CD4-positive, alpha-beta T cell (primary cell): ENCODE data around the gene SFMBT2. TPM values are rescaled to one million over a fixed set of nuclear protein-coding genes. Genes with fewer than 3 reads are reported as not detected.

Experiments
- ATAC-seq: fragments of 200-7000 bp; cut with Tn5 transposase; one replicate; pipeline ENCODE4 v1.10.0; 2022; ENCODE audit warnings: mild to moderate bottlenecking; ENCODE audit not compliant: poor library complexity
- CTCF ChIA-PET: fragments of 350-600 bp; sonication (Branson Sonifier 250); formaldehyde crosslinking; loops from one replicate; lab custom pipeline; 2021; ENCODE audit warnings: antibody characterized with exemption, inconsistent platforms; lab: Charles Lee
- POLR2A ChIA-PET: fragments of 350-600 bp; sonication (Branson Sonifier 250); formaldehyde crosslinking; loops from one replicate; lab custom pipeline; 2021; ENCODE audit warnings: antibody characterized with exemption, inconsistent platforms; lab: Charles Lee
- DNase-seq, 14 experiments: peaks; one replicate each; pipeline ENCODE4 v3.0.0-alpha.2; 2013 to 2020; ENCODE audit warnings: mixed read lengths in 2 of 14
- H3K27ac ChIP-seq, 2 donors: one replicate each; pipeline versions ENCODE4 v1.5.1 to v1.7.0; 2013; ENCODE audit warnings: low read length in 2 of 2, low read depth in 1 of 2, mild to moderate bottlenecking in 1 of 2
- H3K27me3 ChIP-seq, 2 experiments: 1 replicate in 1 of 2; 2 replicates in 1 of 2; pipeline versions ENCODE4 v1.6.1 to v1.7.0; 2013; ENCODE audit warnings: low read length in 2 of 2, control low read depth in 1 of 2, mild to moderate bottlenecking in 1 of 2, moderate library complexity in 1 of 2; ENCODE audit not compliant: insufficient read depth in 2 of 2, control insufficient read depth in 1 of 2
- H3K36me3 ChIP-seq: one replicate; pipeline ENCODE4 v1.6.1; 2013; ENCODE audit warnings: low read length, control low read depth; ENCODE audit not compliant: insufficient read depth
- H3K4me1 ChIP-seq: one replicate; pipeline ENCODE4 v1.6.1; 2013; ENCODE audit warnings: low read length, control low read depth; ENCODE audit not compliant: insufficient read depth
- H3K4me3 ChIP-seq: one replicate; pipeline ENCODE4 v1.5.1; 2013; ENCODE audit warnings: mild to moderate bottlenecking, low read length, moderate library complexity
- H3K9me3 ChIP-seq, 2 experiments: 1 replicate in 1 of 2; 2 replicates in 1 of 2; pipeline versions ENCODE4 v1.6.1 to v1.7.0; 2013; ENCODE audit warnings: low read length in 2 of 2, mild to moderate bottlenecking in 2 of 2, control low read depth in 1 of 2, moderate library complexity in 1 of 2; ENCODE audit not compliant: control insufficient read depth in 1 of 2, insufficient read depth in 1 of 2
- H3K27ac Mint-ChIP-seq: one replicate; pipeline ENCODE4 v1.8.0; 2020; ENCODE audit warnings: mixed read lengths
- H3K27me3 Mint-ChIP-seq: one replicate; pipeline ENCODE4 v1.8.0; 2021; ENCODE audit warnings: mixed read lengths
- H3K36me3 Mint-ChIP-seq: one replicate; pipeline ENCODE4 v1.8.0; 2021; ENCODE audit warnings: low read depth, mixed read lengths
- H3K4me1 Mint-ChIP-seq: one replicate; pipeline ENCODE4 v1.8.0; 2021; ENCODE audit warnings: low read depth, mixed read lengths
- H3K4me3 Mint-ChIP-seq: one replicate; pipeline ENCODE4 v1.8.0; 2020; ENCODE audit warnings: mild to moderate bottlenecking, mixed read lengths
- H3K9me3 Mint-ChIP-seq: one replicate; pipeline ENCODE4 v1.8.0; 2020; ENCODE audit warnings: mixed read lengths
- intact Hi-C, 2 experiments: fragments of 100-400 bp; cut with DNase I in 1 of 2; cut with micrococcal nuclease in 1 of 2; formaldehyde crosslinking; loops; one replicate each; pipeline versions ENCODE4 v1.15.1 to v1.9.0; 2023 to 2025; cut with DNase I, micrococcal nuclease
- polyA plus RNA-seq, 2 donors: library from polyadenylated mRNA; unstranded; fragments of 120-200 nt; gene quantifications; one replicate each; pipeline ENCODE4 v1.2.1, GENCODE V29; 2013
- total RNA-seq, 174 experiments: library from RNA in 2 of 174; stranded (reverse) in 2 of 174; gene quantifications; one replicate each; pipeline ENCODE4 v1.2.3 and lab custom pipeline; 2021 to 2026
- TF ChIP-seq, protein P1 (sequence below): fragments of 200-600 bp; IDR thresholded peaks from one replicate; pipeline ENCODE4 v1.8.0; 2022; ENCODE audit warnings: antibody characterized with exemption, mild to moderate bottlenecking

Gene SFMBT2
- total RNA-seq = 10 to 100 TPM; 41.0 to 42.0 TPM
- polyA plus RNA-seq (2013, experiment 1 of 2) = 10.6 TPM
- 13.3 TPM for polyA plus RNA-seq (2013, experiment 2 of 2)
- total RNA-seq (lab: John Stamatoyannopoulos, UW) = 40.2 to 297 (median 69.3) reads per million in 172 experiments

- ChIA-PET POLR2A (interaction anchor here (0.6 to 2.1 kb wide), 27 partner anchors 8 to 1521 kb away, joined by 3 to 21 read pairs (median 4); partner anchors contain the start of genes ANKRD16, FBH1 and TAF3), CTCF (interaction anchor here (1.0 to 1.7 kb wide), 6 partner anchors 13 to 491 kb away, joined by 3 to 10 read pairs (median 4); no protein-coding TSS in a partner anchor)
- H3K9me3 Mint-ChIP-seq = no peaks in the 10 kb centered on the region
- Histone ChIP-seq H3K27me3 (peaks cover 0 to 7% of the 10 kb centered on the region in 2 experiments), H3K9me3 (peaks cover 0 to 5% of the 10 kb centered on the region in 2 experiments), H3K36me3 (no peaks in the 10 kb centered on the region), H3K27ac (peak within 1 kb of the TSS in 1 of 2 donors; percentile 61), H3K4me3 (peak within 1 kb of the TSS; percentile 84), H3K4me1 (peaks cover 44% of the 10 kb centered on the region)
- H3K27ac Mint-ChIP-seq = peak within 1 kb of the TSS; percentile 94
- peaks cover 5% of the 10 kb centered on the region for H3K27me3 Mint-ChIP-seq
- H3K36me3 Mint-ChIP-seq = peaks cover 25% of the 10 kb centered on the region
- TF ChIP-seq, protein P1, sequence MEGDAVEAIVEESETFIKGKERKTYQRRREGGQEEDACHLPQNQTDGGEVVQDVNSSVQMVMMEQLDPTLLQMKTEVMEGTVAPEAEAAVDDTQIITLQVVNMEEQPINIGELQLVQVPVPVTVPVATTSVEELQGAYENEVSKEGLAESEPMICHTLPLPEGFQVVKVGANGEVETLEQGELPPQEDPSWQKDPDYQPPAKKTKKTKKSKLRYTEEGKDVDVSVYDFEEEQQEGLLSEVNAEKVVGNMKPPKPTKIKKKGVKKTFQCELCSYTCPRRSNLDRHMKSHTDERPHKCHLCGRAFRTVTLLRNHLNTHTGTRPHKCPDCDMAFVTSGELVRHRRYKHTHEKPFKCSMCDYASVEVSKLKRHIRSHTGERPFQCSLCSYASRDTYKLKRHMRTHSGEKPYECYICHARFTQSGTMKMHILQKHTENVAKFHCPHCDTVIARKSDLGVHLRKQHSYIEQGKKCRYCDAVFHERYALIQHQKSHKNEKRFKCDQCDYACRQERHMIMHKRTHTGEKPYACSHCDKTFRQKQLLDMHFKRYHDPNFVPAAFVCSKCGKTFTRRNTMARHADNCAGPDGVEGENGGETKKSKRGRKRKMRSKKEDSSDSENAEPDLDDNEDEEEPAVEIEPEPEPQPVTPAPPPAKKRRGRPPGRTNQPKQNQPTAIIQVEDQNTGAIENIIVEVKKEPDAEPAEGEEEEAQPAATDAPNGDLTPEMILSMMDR = no peak
- ATAC-seq (peak; percentile 37), DNase-seq (peak; percentile 28 to 87 (median 62))
- H3K4me1 Mint-ChIP-seq = peaks cover 51% of the 10 kb centered on the region
- peak within 1 kb of the TSS; percentile 97 for H3K4me3 Mint-ChIP-seq
- intact Hi-C loops = loop anchor here (10.0 kb wide), 4 partner anchors 274 to 644 kb away; partner anchors contain the start of genes ATP5F1C (in 1 of the 2), GATA3 (in 1 of the 2) and KIN (in 1 of the 2)
Measured at GRCh38 chr10:7410862-7411670, at the start of gene SFMBT2. Gene SFMBT2 (minus strand): TSS chr10:7411034. CDS start chr10:7381898, 29,136 bp downstream.

- H3K4me3 Mint-ChIP-seq = no peak overlapping the region
- ATAC-seq (no peak), DNase-seq (no peak)
- TF ChIP-seq, protein P1 = no peak
- H3K4me1 Mint-ChIP-seq = no peaks in the 10 kb centered on the region
- H3K36me3 Mint-ChIP-seq = no peaks in the 10 kb centered on the region
- no peaks in the 10 kb centered on the region for H3K9me3 ChIP-seq
- no peaks in the 10 kb centered on the region for H3K9me3 Mint-ChIP-seq
- H3K4me1 ChIP-seq = no peaks in the 10 kb centered on the region
- no peaks in the 10 kb centered on the region for H3K27me3 ChIP-seq
- no peaks in the 10 kb centered on the region for H3K27me3 Mint-ChIP-seq
- intact Hi-C loops = no loop called here
- no peak overlapping the region for H3K27ac ChIP-seq
- H3K36me3 ChIP-seq = no peaks in the 10 kb centered on the region
- H3K4me3 ChIP-seq = no peak overlapping the region
- CTCF ChIA-PET = no interaction called here
- POLR2A ChIA-PET = no interaction called here
- H3K27ac Mint-ChIP-seq = no peak overlapping the region
Measured at GRCh38 chr10:7460006-7460405, 49.2 kb upstream of the SFMBT2 start.

DNA sequence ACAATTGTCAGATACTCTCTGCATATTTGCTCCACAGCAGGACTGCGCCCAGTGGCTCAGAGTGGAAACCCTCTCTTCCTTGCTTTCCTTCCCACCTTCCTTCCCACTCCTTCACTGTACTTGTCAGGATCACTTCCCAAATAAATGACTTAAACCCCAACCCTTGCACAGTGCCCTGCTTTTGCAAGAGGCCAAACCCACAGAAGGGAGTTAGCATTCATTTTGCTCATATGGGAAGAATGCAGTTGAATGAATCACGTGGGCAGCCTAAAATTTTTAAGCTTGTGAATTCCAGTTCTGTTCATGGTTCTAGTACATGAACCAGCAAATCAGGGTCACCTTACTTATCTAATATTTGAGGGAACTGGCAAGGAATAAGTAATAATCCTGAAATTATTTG is 47.7 kb upstream of the SFMBT2 start:
- CTCF ChIA-PET = no interaction called here
- TF ChIP-seq, protein P1 = no peak
- Histone ChIP-seq H3K4me1 (no peaks in the 10 kb centered on the region), H3K4me3 (no peak overlapping the region), H3K36me3 (no peaks in the 10 kb centered on the region), H3K27ac (no peak overlapping the region), H3K27me3 (no peaks in the 10 kb centered on the region), H3K9me3 (no peaks in the 10 kb centered on the region)
- POLR2A ChIA-PET = interaction anchor here (0.7 kb wide), 1 partner anchor 26 kb away, joined by 3 read pairs; no protein-coding TSS in a partner anchor
- no peaks in the 10 kb centered on the region for H3K4me1 Mint-ChIP-seq
- no peak overlapping the region for H3K4me3 Mint-ChIP-seq
- intact Hi-C loops = no loop called here
- ATAC-seq (no peak), DNase-seq (no peak)
- no peaks in the 10 kb centered on the region for H3K36me3 Mint-ChIP-seq
- H3K27ac Mint-ChIP-seq = no peak overlapping the region
- H3K27me3 Mint-ChIP-seq = no peaks in the 10 kb centered on the region
- H3K9me3 Mint-ChIP-seq = no peaks in the 10 kb centered on the region
